WTC11 (cell line): ENCODE results near the gene GABBR2.

Experiments used
- CTCF ChIP-seq: fragments of 200-600 bp; IDR thresholded peaks from 2 replicates; pipeline ENCODE4 v1.8.0; 2022; ENCODE audit warnings: antibody characterized with exemption
- GABPB1 ChIP-seq: sonication (generic); formaldehyde crosslinking; IDR thresholded peaks from 2 replicates; pipeline ENCODE4 v1.8.1; 2023; ENCODE audit warnings: mild to moderate bottlenecking, missing genetic modification reagents
- IRF1 ChIP-seq: sonication (generic); formaldehyde crosslinking; IDR thresholded peaks from 2 replicates; pipeline ENCODE4 v1.8.0; 2023; ENCODE audit warnings: missing genetic modification reagents
- IRF2 ChIP-seq: sonication (generic); formaldehyde crosslinking; IDR thresholded peaks from 2 replicates; pipeline ENCODE4 v1.8.0; 2022; ENCODE audit warnings: low read depth, missing genetic modification reagents, borderline replicate concordance
- MAX ChIP-seq: sonication (generic); formaldehyde crosslinking; IDR thresholded peaks from 2 replicates; pipeline ENCODE4 v1.8.0; 2022; ENCODE audit warnings: mild to moderate bottlenecking, missing genetic modification reagents
- MLX ChIP-seq: sonication (generic); formaldehyde crosslinking; IDR thresholded peaks from 2 replicates; pipeline ENCODE4 v1.8.1; 2023; ENCODE audit warnings: mild to moderate bottlenecking, missing genetic modification reagents, moderate library complexity
- MYBL2 ChIP-seq: sonication (generic); formaldehyde crosslinking; IDR thresholded peaks from 2 replicates; pipeline ENCODE4 v1.8.1; 2023; ENCODE audit warnings: mild to moderate bottlenecking, moderate library complexity, missing genetic modification reagents
- NR2C2 ChIP-seq: sonication (generic); formaldehyde crosslinking; IDR thresholded peaks from 2 replicates; pipeline ENCODE4 v1.8.0; 2022; ENCODE audit warnings: mild to moderate bottlenecking, missing genetic modification reagents
- NR3C1 ChIP-seq: sonication (generic); formaldehyde crosslinking; conservative IDR thresholded peaks from 2 replicates; pipeline ENCODE4 v1.8.1; 2023; ENCODE audit warnings: low read depth, mild to moderate bottlenecking, missing genetic modification reagents
- RORB ChIP-seq: fragments of 250-450 bp; sonication (Bioruptor Pico); IDR thresholded peaks from 2 replicates; pipeline ENCODE4 v1.9.0; 2021; ENCODE audit warnings: mild to moderate bottlenecking
- ZNF121 ChIP-seq: sonication (generic); formaldehyde crosslinking; IDR thresholded peaks from 2 replicates; pipeline ENCODE4 v1.8.0; 2023; ENCODE audit warnings: missing genetic modification reagents

GRCh38 chr9:98538626-98539031 lies 170.1 kb downstream of the GABBR2 start:
- TF ChIP-seq IRF2 (CRISPR knock-in tag): no peak
- no peak for TF ChIP-seq MAX (CRISPR knock-in tag)
- no peak for TF ChIP-seq NR2C2 (CRISPR knock-in tag)
- no peak for TF ChIP-seq MYBL2
- no peak for TF ChIP-seq IRF1 (CRISPR knock-in tag)
- TF ChIP-seq CTCF: no peak
- no peak for TF ChIP-seq RORB
- no peak for TF ChIP-seq MLX (CRISPR knock-in tag)
- TF ChIP-seq GABPB1 (CRISPR knock-in tag): no peak
- TF ChIP-seq ZNF121 (CRISPR knock-in tag): no peak
- no peak for TF ChIP-seq NR3C1 (CRISPR knock-in tag)
